ENCODE measurements around the gene INPP5B.
"Not testable (repeated sequence)": the region's sequence is repeated elsewhere in the genome, so short reads cannot be mapped to it uniquely, and the experiment has no call there.

INPP5B gene

DNA sequence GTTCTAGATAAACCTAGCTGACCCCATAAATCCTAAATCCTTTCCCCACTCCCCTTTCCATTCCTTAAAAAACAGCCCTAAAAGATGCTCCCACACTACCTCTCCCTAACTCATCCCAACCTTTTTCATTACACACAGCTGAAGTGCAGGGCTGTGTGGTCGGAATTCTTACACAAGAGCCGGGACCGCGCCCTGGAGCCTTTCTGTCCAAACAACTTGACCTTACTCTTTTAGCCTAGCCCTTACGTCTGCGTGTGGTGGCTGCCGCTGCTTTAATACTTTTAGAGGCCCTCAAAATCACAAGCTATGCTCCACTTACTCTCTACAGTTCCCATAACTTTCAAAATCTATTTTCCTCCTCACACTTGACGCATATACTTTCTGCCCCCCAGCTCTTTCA lies 36.0 kb downstream of the INPP5B start:
- DNase-seq: not testable (repeated sequence)

DNA sequence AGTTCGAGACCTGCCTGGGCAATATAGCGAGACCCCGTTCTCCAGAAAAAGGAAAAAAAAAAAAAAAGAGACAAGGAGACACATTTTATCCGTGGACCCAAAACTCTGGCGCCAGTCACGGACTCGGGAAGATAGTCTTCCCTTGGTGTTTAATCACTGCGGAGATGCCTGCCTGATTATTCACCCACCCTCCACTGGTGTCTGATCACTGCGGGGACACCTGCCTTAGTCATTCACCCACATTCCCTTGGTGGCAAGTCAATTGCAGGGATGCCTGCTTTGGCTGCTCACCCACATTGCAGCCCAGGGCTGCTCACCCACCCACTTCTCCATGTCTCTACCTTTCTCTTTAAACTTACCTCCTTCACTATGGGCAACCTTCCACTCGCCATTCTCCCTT lies 38.3 kb downstream of the INPP5B start:
- not testable (repeated sequence) for DNase-seq

DNA sequence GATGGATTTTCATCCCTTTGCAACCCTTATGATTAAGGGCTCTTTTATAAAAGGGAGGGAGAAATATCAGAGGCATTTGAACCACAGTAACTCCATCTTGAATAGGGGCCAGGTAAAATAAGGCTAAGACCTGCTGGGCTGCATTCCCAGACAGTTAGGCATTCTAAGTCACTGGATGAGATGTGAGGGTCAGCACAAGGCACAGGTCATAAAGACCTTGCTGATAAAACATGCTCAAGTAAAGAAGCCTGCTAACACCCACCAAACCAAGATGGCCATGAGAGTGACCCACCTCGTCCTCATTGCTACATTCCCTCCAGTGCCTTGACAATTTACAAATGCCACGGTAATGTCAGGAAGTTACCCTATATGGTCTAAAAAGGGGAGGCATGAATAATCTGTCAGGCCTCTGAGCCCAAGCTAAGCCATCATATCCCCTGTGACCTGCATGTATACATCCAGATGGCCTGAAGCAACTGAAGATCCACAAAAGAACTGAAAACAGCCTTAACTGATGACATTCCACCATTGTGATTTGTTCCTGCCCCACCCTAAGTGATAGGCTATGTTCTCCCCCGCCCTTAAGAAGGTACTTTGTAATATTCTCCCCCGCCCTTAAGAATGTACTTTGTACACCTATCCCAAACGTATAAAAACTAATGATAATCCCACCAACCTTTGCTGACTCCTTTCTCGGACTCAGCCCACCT lies 39.3 kb downstream of the INPP5B start:
- not testable (repeated sequence) for DNase-seq

DNA sequence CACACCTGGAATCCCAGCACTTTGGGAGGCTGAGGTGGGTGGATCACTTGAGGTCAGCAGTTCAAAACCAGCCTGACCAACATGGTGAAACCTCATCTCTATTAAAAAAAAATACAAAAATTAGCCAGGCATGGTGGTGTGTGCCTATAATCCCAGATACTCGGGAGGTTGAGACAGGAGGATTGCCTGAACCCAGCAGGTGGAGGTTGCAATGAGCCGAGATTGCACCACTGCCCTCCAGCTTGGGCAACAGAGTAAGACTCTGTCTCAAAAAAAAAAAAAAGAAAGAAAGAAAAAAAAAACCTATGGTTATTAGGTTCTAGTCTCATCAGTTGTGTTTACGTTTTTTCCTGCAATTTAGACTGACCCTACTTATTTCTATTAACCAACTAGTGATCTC lies 40.3 kb downstream of the INPP5B start:
- not testable (repeated sequence) for DNase-seq

DNA sequence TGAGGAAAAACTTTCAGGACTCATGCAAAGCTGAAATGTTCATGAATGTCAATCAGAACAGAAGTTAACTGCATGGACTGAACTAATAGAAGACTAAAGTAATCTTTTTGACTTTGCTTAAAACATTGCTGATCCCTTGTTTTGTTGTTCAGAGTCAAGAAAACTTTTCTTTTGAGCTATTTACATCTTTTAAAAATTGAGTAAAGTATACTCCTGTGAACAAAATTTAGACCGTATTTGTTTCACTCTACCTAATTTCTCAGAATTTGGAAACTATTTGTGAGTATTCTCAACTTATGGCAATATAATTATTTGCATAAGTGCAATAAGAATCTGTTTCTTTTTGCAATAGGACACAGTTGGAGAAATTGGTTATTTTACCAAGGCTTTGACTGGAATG lies 41.1 kb downstream of the INPP5B start:
- no peak for DNase-seq

DNA sequence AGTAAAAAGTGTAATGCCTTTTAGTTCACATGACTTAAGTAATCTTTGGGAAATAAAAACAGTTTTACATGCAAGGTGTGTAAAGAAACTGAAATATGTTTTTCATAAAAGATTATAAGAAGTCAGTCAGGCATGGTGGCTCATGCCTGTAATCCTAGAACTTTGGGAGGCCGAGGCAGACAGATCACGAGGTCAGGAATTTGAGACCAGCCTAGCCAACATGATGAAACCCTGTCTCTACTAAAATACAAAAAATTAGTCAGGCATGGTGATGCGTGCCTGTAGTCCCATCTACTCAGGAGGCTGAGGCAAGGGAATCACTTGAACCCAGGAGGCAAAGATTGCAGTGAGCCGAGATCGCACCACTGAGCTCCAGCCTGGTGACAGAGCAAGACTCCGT lies 42.9 kb downstream of the INPP5B start:
- DNase-seq: not testable (repeated sequence)

DNA sequence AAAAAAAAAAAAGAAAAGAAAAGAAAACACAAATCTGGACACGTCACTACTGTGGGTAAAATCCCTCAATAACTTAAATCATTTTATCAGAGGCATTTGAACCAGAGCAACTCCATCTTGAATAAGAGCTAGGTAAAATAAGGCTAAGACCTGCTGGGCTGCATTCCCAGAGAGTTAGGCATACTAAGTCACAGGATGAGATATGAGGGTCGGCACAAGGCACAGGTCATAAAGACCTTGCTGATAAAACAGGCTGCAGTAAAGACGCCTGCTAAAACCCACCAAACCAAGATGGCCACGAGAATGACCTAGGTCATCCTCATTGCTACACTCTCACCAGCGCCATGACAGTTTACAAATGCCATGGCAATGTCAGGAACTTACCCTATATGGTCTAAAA lies 43.9 kb downstream of the INPP5B start:
- DNase-seq: no peak

DNA sequence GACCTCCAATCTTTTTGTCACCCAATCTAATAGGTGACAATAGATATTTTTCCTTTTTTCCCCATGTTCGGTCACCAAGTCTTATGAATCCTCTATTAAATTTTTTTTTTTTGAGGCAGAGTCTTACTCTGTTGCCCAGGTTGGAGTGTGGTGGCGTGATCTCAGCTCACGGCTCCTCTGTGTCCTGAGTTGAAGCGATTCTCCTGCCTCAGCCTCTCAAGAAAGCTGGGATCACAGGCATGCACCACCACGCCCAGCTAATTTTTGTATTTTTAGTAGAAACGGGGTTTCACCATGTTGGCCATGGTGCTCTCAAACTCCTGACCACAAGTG lies 45.0 kb downstream of the INPP5B start:
- no peak for DNase-seq

DNA sequence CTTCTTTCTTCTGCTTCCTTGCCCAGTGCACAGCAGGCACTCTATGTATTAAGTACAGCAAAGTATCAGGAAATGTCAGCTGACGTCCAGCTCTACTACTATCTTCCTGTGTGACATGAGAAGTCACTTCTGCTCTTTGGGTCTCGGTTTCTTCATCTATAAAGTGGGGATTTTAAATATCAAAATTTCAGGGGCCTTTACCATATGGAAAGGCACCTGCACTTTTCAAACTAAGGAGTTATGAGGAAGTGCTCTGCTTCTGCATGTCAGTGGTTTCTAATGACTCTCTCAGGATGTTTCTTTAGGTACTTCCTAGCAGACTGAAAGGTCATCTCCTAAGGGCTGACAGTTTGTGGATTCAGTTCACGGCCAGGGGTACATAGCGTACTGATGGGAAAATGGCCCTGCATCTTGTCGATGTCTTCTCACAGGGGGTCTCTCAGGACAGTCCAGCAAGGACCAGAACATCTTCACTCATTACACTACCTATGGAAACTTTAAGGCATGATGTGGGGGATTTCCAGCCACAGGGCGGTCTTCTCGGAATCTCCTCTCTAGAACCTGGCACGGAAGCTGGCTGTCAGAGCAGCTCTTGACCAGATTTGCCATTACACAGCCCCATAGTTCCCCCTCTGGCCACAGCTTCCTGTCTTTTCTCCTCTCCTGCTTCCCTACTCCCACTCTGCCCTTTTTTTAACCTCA lies 45.5 kb downstream of the INPP5B start:
- DNase-seq: no peak

DNA sequence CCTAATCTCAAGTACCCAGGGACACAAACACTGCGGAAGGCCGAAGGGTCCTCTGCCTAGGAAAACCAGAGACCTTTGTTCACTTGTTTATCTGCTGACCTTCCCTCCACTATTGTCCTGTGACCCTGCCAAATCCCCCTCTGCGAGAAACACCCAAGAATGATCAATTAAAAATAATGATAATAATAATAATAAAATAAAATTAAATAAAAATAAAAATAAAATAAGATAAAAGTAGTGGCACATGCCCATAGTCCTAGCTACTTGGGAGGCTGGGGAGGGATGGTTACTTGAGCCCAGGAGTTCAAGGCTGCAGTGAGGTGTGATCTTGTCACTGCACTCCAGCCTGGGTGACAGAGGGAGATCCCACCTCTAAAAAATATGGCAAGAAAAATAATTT lies 49.3 kb downstream of the INPP5B start:
- not testable (repeated sequence) for DNase-seq

DNA sequence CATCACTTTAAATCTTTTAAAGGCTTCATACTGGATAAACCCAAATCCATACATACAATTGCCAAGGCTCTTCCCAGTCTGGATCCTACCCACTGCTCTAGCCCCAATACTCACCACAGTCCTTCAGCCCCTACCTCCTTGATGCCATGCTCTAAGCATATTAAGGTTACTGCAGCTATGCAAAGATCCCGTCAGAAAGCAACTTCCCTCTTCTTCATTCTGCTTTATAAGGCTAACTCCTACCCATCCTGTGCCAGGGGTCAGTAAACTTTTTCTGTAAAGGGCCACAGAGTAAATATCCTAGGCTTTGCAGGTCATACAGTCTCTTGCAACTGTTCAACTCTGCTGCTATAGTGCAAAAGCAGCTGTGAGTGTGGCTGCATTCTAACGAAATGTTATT lies 53.2 kb downstream of the INPP5B start:
- DNase-seq: no peak

DNA sequence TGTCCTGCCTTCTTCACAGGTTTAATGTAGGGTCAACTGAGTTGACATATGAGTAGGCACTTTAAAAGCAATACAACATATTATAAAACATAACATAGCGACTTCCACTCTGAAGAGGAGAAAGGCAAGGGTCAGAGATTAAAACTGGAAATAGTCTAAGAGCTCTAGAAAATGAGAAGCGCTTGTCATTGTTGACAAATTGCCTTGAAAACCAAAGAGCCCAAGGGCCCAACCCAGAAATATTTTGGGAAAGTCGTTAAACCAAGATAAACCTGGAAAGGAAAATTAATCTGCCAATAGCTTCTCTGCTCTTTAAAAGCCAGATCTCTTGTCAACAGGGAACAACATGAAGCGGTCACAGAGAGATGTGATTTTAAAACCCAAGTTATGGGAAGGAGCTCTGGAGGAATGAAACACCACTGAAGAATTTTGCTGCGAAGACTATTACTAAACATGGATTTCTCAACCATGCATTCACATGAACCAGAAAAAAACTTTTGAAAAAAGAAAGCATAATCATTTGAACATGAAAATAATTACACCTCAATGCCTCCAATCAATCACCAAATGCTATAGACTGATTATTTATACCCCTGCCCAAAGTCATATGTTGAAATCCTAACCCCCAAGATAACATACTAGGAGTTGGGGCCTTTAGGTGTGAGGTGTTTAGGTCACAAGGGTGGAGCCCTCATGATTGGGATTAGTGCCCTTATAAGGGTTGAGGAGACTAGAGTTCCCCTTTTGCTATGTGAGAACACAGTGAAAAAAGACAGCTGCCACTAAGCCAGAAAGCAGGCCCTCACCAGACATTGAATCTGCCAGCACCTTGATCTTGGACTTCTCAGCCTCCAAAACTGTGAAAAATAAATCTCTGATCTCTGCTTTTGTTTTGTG lies 54.5 kb downstream of the INPP5B start:
- no peak for DNase-seq

DNA sequence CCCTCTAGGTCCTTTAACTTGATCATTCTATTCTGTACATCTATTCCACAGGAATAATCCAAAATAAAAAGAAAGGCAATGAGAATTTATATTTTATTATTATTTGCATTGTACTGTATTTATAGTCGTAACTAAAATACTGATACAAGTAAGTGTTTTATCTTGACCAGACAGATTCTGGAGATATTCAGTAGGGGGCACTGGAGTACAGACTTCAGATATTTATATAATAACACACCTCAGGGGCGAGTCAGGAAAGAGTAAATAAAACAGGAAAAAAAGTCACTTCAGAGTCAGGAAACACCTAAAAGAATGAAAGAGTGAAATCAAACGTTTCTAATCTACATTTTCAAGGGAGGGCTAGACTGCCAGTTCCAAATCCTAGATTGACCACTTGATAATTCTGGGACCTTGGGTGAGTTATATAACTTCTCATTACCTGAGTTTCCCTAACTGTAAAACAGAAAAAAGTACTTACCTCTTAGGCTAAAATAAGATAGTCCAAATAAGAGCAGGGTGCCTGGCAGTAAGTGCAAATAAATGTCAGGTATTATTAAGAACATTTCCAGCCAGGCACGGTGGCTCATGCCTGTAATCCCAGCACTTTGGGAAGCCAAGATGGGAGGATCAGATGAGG lies 56.4 kb downstream of the INPP5B start:
- peak; percentile 44 for DNase-seq

DNA sequence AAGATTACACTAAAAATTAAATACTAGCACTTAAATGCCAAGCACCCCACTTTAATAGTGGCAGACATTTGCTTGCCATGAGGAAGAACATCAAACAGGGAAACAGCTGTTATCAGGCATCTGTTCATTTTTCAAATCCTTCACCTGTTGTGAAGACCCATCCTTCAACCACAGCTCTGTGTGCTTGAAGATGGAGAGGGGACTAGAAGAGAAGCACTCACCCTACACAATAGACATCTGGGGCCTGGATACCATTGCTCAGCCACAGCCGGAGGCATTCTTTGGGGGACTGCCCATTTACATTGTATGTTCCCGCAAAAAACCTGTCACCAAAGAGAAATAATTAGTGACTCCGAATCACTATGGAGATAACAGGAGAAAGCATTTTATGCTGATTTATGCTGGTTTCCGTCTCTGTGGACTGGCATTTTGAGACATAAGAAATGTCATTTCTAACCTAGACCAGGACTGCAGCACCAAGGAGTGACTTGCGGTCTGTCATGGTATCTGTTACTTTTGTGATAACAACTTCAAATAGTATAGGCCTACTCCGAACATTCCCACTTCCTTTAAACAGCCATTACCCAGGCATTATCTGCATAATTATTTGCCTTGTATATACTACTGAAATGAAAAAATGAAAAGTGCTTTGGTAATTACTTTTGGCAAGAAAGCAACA lies 58.7 kb downstream of the INPP5B start:
- no peak for DNase-seq

DNA sequence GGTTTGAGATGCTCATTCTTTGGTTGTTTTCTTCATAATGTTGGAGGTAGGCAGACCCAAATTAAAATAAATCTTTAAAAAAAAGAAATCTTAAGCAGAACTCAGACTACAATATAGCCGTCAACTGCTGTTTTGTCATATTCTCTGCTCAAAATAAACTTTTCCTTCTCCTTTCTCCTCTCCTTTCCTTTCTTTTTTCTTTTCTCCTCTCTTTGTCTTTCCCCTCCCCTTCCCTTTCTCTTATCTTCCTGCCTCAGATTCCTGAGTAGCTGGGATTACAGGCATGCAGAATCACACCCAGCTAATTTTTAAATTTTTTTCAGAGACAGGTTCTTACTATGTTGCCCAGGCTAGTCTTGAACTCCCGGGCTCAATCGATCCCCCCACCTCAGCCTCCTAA lies 62.7 kb downstream of the INPP5B start:
- no peak for DNase-seq

DNA sequence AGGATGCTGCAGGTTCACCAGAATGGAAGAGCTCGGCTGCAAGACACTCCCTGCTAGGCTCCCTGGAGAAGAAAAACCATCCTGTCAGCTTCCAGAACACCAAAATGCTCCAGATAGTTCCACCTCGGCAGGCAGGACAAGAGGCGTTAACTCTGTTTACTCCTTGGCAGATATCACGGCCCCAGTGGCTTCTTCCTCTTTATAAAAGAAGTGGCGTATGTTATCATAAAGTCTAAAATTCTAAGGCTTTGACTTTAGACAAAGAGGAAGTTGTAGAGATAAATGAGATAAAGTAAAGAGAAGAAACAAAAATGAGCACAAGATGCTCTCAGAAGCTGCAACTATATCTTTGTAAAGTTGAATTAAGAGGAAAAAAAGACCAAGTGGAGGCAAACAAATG lies 63.2 kb downstream of the INPP5B start:
- no peak for DNase-seq

DNA sequence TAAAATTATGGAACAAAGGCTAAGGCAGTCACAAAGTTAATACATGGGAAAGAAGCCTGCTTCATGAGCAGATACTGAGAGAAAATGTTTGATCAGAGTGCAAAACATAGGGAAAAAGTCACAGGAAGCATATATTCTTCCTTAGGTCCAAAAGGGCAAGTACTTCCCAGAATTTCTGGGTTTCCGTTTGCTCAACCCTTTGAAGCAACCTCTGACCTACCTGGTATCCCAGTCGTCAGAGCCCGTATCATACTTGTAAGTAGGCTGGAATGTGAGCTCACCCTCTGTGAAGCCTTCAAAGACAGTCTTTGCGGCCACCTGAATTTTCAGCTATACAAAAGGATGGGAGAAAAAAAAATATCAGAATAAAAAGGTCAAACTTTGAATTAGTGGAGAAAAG lies 67.0 kb downstream of the INPP5B start:
- no peak for DNase-seq

DNA sequence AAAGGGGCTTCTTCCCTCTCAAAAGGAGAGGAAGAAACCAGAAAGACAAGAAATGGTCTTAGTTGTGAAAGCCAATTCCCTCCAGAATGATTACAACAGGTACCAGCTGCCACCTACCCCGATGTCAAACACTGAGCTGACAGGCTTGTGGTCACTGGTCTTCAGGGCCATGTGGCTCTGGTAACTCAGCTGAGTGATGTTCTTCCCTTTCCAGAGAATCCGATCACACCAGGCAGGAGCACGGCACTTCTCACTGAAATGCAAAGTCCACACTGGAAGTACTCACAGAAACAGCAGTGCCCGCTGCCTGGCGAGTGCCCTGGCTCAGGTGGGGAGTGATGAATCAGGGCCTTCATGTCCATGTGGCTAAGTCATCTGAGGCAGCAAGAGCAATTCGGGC lies 68.8 kb downstream of the INPP5B start:
- DNase-seq: no peak

DNA sequence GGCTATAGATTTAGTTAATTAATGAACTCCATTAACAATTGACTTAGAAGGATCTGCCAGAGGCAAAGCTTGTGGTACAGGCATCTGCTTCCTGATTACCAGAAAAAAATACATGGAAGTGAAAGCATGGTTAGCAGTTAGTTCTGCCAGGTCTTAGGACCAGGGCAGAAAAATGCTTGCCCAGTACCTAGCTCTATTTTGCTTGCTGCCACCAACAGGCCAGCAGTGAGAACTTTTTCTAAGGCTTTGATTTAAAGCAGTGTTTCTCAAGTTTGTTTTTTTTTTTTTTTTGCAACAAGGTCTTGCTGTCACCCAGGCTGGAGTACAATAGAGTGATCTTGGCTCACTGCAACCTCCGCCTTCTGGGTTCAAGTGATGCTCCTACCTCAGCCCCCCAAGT lies 71.0 kb downstream of the INPP5B start:
- no peak for DNase-seq

DNA sequence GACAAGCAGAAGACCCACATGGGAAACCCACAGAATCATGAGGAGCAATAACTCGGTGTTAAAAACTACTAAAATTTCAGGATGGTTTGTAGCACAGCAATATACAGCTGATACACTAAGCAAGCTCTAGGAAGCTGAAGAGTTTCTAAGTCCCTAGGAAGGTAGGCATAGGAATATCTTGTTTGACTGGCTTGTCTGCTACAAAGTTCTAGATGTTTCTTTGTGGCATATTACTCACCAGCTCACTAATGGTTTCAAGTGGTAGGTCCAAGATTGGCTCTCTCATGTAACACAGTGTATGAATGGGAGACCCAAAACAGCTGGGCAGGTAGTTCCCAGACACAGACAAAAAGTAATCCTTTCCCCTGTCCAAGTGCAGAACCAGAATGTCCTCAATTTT lies 74.2 kb downstream of the INPP5B start:
- DNase-seq: no peak

DNA sequence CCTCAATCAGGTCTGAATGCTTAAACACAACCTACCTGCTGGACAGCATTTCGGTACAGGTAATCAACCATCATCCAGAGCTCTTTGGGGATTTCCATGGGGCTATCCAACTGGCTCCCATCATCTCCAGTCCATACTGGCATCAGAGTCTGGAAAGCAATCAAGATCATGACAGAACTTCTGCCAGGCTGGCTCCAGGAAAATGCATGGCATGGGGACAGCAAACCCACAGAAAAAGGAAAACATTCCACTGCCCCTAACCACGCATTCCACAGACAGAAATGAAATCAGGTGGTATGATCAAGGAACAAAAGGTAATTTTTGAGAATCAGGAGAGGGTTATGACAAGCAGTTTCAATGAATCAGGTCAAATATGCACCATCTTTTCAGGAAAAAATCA lies 78.4 kb downstream of the INPP5B start:
- DNase-seq: no peak

DNA sequence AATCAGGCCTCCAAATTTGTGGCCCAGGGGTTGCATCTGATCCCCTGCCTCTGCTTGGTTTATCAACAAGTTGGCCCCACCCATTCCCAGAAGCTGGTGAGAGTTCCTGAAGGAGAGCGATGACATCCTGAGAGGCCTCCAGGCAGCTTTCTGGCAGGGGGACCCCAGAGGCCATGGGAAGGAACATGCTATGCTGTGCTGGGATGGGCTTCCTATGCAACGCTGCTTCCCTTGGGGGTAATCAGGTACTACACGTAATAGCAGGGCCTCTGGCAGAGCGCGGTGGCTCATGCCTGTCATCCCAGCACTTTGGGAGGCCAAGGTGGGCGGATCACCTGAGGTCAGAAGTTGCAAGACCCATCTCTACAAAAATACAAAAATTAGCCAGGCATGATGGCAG lies 79.1 kb downstream of the INPP5B start:
- no peak for DNase-seq

DNA sequence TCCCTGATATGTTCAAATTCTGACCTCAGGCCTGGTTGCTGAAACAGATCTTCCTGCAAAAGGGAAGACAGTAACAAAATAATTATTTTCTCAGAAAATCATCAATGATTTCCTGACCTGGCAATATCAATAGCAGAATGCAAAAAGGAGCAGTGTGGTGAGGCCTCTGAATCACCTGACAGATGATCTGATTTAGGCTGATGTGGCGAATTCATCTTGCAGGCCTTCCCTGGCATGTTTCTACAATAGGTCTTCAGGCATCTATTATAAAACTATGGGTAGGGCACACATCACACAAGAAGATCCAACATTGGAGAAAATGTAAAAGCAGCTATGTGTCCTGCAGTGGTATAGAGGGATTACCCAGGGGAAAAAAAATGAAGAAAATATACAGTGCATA lies 80.4 kb downstream of the INPP5B start:
- no peak for DNase-seq

Data from NCI-H1436 (cell line).